Testis (tissue), 3 donors: Measurements from ENCODE around the gene NKAIN2. TPM values are rescaled to one million over a fixed set of nuclear protein-coding genes. Genes with fewer than 3 reads are reported as not detected.

Experiments
- DNase-seq: peaks from one replicate; pipeline ENCODE4 v3.0.0-alpha.2; 2019
- H3K27ac ChIP-seq, 2 donors: fragments of 200-600 bp; sonication (generic); one replicate each; pipeline ENCODE4 v1.5.1; 2019
- H3K27me3 ChIP-seq: fragments of 200-600 bp; sonication (generic); one replicate; pipeline ENCODE4 v1.5.1; 2019
- H3K36me3 ChIP-seq: fragments of 200-600 bp; sonication (generic); one replicate; pipeline ENCODE4 v1.5.1; 2017; ENCODE audit warnings: low read depth; ENCODE audit errors: missing control alignments
- H3K4me1 ChIP-seq: fragments of 200-600 bp; sonication (generic); one replicate; pipeline ENCODE4 v1.5.1; 2019
- H3K4me3 ChIP-seq, 2 donors: fragments of 200-600 bp; sonication (generic); one replicate each; pipeline ENCODE4 v1.5.1; 2017 to 2019
- H3K9me3 ChIP-seq: fragments of 200-600 bp; sonication (generic); one replicate; pipeline ENCODE4 v1.5.1; 2017
- POLR2A ChIP-seq: fragments of 450-650 bp; IDR thresholded peaks from one replicate; pipeline ENCODE4 v1.6.1; 2017; ENCODE audit warnings: antibody characterized with exemption, mild to moderate bottlenecking, moderate library complexity
- WGBS, 2 donors: methylation state at CpG; one replicate each; pipeline ENCODE4 v1.1.5; 2018; 5-methylcytosine and 5-hydroxymethylcytosine counted together
- intact Hi-C: fragments of 100-400 bp; cut with DNase I; formaldehyde crosslinking; loops from one replicate; pipeline ENCODE4 v1.15.1; 2023; ENCODE audit warnings: low total_unique reads
- polyA plus RNA-seq: library from polyadenylated mRNA; stranded (reverse); fragments of 350-450 nt; fragmentation: Illumina TruSeq; extraction: RNeasy Lipid Tissue Mini Kit (QIAGEN cat#74804); gene quantifications from one replicate; pipeline ENCODE4 v1.2.3, GENCODE V29; 2014; ENCODE audit warnings: low read depth, low replicate concordance; ENCODE audit not compliant: insufficient read depth
- total RNA-seq, 2 donors: library from RNA; depleted of rRNA; stranded (reverse); fragments of >200 nt; gene quantifications; one replicate each; pipeline ENCODE4 v1.2.3, GENCODE V29; 2016
- TF ChIP-seq, protein P1 (sequence below), 3 experiments: fragments of 450-650 bp in 2 of 3; fragments of 200-600 bp in 1 of 3; sonication (generic) in 1 of 3; IDR thresholded peaks; one replicate each; pipeline ENCODE4 v1.5.1; 2016 to 2019; ENCODE audit warnings: antibody characterized with exemption in 3 of 3, mild to moderate bottlenecking in 2 of 3, moderate library complexity in 1 of 3

Gene NKAIN2
- total and polyA plus RNA-seq, 3 donors from 2014 or later = 0.56 to 1.1 (median 0.71) TPM

- no peak for DNase-seq
Measured at GRCh38 chr6:124822204-124822613, 1018.5 kb downstream of the NKAIN2 start.

DNA sequence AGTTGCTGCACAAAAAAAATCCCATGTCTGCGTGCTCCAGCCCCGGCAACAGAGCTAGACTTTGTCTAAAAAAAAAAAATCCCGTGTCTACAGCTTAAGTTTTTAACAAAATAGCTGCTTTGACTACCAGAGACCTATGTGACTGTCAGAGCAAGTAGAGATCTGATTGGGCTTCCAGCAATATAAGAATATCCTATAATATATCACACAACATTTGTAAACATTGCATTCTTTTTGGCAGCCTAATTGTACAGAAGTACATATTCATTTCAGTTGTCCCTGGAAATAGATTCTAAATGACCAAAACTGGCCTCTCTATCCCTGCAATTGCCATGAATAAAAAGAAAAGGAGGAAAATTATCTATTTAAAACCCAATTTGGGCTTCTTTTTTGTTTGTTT, 1019.1 kb downstream of the NKAIN2 start:
- TF ChIP-seq, protein P1, sequence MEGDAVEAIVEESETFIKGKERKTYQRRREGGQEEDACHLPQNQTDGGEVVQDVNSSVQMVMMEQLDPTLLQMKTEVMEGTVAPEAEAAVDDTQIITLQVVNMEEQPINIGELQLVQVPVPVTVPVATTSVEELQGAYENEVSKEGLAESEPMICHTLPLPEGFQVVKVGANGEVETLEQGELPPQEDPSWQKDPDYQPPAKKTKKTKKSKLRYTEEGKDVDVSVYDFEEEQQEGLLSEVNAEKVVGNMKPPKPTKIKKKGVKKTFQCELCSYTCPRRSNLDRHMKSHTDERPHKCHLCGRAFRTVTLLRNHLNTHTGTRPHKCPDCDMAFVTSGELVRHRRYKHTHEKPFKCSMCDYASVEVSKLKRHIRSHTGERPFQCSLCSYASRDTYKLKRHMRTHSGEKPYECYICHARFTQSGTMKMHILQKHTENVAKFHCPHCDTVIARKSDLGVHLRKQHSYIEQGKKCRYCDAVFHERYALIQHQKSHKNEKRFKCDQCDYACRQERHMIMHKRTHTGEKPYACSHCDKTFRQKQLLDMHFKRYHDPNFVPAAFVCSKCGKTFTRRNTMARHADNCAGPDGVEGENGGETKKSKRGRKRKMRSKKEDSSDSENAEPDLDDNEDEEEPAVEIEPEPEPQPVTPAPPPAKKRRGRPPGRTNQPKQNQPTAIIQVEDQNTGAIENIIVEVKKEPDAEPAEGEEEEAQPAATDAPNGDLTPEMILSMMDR (IDR thresholded peaks at IDR 0.05) = no peak
- no peak for TF ChIP-seq POLR2A
- Histone ChIP-seq H3K9me3 (no peaks in the 10 kb centered on the region), H3K27ac (no peak overlapping the region), H3K4me1 (no peaks in the 10 kb centered on the region), H3K4me3 (no peak overlapping the region), H3K27me3 (no peaks in the 10 kb centered on the region), H3K36me3 (no peaks in the 10 kb centered on the region)
- WGBS, 2 donors = 70 to 71% methylated on average over 3 of the region's 3 CpGs
- intact Hi-C loops = no loop called here
- DNase-seq = no peak

More at GRCh38 chr6:124822204-124822613, 1018.5 kb downstream of the NKAIN2 start:
- no peaks in the 10 kb centered on the region for H3K36me3 ChIP-seq
- no peaks in the 10 kb centered on the region for H3K27me3 ChIP-seq
- no peak overlapping the region for H3K4me3 ChIP-seq
- intact Hi-C loops = no loop called here
- H3K9me3 ChIP-seq = no peaks in the 10 kb centered on the region
- no peak overlapping the region for H3K27ac ChIP-seq
- no peaks in the 10 kb centered on the region for H3K4me1 ChIP-seq
- TF ChIP-seq, protein P1 (IDR thresholded peaks at IDR 0.05) = no peak
- no peak for TF ChIP-seq POLR2A

GRCh38 chr6:124823240-124824111, 1019.8 kb downstream of the NKAIN2 start:
- Histone ChIP-seq H3K4me1 (no peaks in the 10 kb centered on the region), H3K27me3 (no peaks in the 10 kb centered on the region), H3K9me3 (no peaks in the 10 kb centered on the region), H3K36me3 (no peaks in the 10 kb centered on the region), H3K27ac (no peak overlapping the region), H3K4me3 (no peak overlapping the region)
- intact Hi-C loops = no loop called here
- WGBS, 2 donors = 73 to 82% methylated on average over 11 to 14 of the region's 14 CpGs
- no peak for TF ChIP-seq POLR2A
- TF ChIP-seq, protein P1 (IDR thresholded peaks at IDR 0.05) = no peak
- DNase-seq = no peak

DNA sequence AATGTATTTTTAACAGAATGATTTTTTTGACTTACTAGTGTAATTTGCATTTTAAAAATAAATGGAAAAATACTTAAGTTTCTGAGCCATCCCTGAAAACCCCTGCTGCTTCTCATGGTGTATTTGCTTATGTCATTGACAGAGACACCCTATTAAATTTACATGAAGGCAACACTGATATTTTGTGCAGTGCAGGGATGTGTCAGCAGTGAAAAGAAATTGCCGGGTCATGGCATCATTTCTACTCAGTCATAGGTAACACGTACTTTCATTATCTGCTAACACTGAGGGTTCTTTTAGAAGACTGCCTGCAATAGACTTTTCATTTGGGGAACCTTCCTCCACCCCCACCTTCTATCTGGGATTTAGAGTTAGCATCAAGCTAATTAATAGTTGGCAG, 1021.9 kb downstream of the NKAIN2 start:
- no peaks in the 10 kb centered on the region for H3K36me3 ChIP-seq

More for the DNA sequence above, 1021.9 kb downstream of the NKAIN2 start:
- DNase-seq = no peak
- no peaks in the 10 kb centered on the region for H3K27me3 ChIP-seq
- H3K9me3 ChIP-seq = no peaks in the 10 kb centered on the region
- H3K4me1 ChIP-seq = no peaks in the 10 kb centered on the region
- intact Hi-C loops = no loop called here
- no peak overlapping the region for H3K27ac ChIP-seq
- 83 to 86% methylated on average over 2 of the region's 2 CpGs for WGBS, 2 donors
- H3K4me3 ChIP-seq = no peak overlapping the region
- TF ChIP-seq POLR2A = no peak
- TF ChIP-seq, protein P1 (IDR thresholded peaks at IDR 0.05) = no peak
